Neural progenitor cell (in vitro differentiated cells): ENCODE data around the gene ITFG1. TPM values are rescaled to one million over a fixed set of nuclear protein-coding genes. Genes with fewer than 3 reads are reported as not detected.
"Not testable (repeated sequence)": the region's sequence is repeated elsewhere in the genome, so short reads cannot be mapped to it uniquely, and the experiment has no call there.

Source experiments
- DNase-seq: peaks from one replicate; pipeline ENCODE4 v3.0.0-alpha.2; 2016; ENCODE audit warnings: low spot score
- H2AFZ ChIP-seq: fragments of 200-600 bp; sonication (generic); replicated peaks from 2 replicates; pipeline ENCODE4 v1.6.1; 2016; ENCODE audit warnings: antibody characterized with exemption
- H3F3A ChIP-seq: fragments of 200-600 bp; sonication (generic); 2 replicates; pipeline ENCODE4 v1.6.1; 2016; ENCODE audit warnings: antibody characterized with exemption, low read depth
- H3K27ac ChIP-seq: fragments of 200-600 bp; sonication (generic); 2 replicates; pipeline ENCODE4 v1.5.1; 2016; ENCODE audit warnings: mild to moderate bottlenecking
- H3K27me3 ChIP-seq: fragments of 200-600 bp; sonication (generic); 2 replicates; pipeline ENCODE4 v1.6.1; 2016; ENCODE audit warnings: mild to moderate bottlenecking, moderate library complexity
- H3K36me3 ChIP-seq: fragments of 200-600 bp; sonication (generic); 2 replicates; pipeline ENCODE4 v1.5.1; 2016
- H3K4me1 ChIP-seq: fragments of 200-600 bp; sonication (generic); 2 replicates; pipeline ENCODE4 v1.6.1; 2016; ENCODE audit warnings: mixed run types
- H3K4me2 ChIP-seq: fragments of 200-600 bp; sonication (generic); 2 replicates; pipeline ENCODE4 v1.6.1; 2016
- H3K4me3 ChIP-seq: fragments of 200-600 bp; sonication (generic); 2 replicates; pipeline ENCODE4 v1.5.1; 2016
- H3K79me2 ChIP-seq: fragments of 200-600 bp; sonication (generic); 2 replicates; pipeline ENCODE4 v1.6.1; 2016; ENCODE audit warnings: low read depth
- H3K9ac ChIP-seq: fragments of 200-600 bp; sonication (generic); 2 replicates; pipeline ENCODE4 v1.6.1; 2016
- H3K9me3 ChIP-seq: fragments of 200-600 bp; sonication (generic); 2 replicates; pipeline ENCODE4 v1.5.1; 2016; ENCODE audit warnings: low read depth
- H4K20me1 ChIP-seq: fragments of 200-600 bp; sonication (generic); 2 replicates; pipeline ENCODE4 v1.6.1; 2016; ENCODE audit warnings: low read depth
- H3K27ac Mint-ChIP-seq: 3 replicates; pipeline ENCODE4 v1.8.0; 2021; ENCODE audit warnings: mixed read lengths
- H3K27me3 Mint-ChIP-seq: 2 replicates; pipeline ENCODE4 v1.8.0; 2022; ENCODE audit warnings: low read depth, mild to moderate bottlenecking, inconsistent platforms, moderate library complexity, mixed read lengths; ENCODE audit not compliant: insufficient read depth
- H3K36me3 Mint-ChIP-seq: 3 replicates; pipeline ENCODE4 v1.8.0; 2021; ENCODE audit warnings: mixed read lengths
- H3K4me1 Mint-ChIP-seq: 3 replicates; pipeline ENCODE4 v1.8.0; 2021; ENCODE audit warnings: mixed read lengths
- H3K4me3 Mint-ChIP-seq: 3 replicates; pipeline ENCODE4 v1.8.0; 2021; ENCODE audit warnings: mild to moderate bottlenecking, moderate library complexity, mixed read lengths
- H3K9me3 Mint-ChIP-seq: 3 replicates; pipeline ENCODE4 v1.8.0; 2020; ENCODE audit warnings: mixed read lengths
- EZH2 ChIP-seq: fragments of 200-600 bp; sonication (generic); IDR thresholded peaks from 2 replicates; pipeline ENCODE4 v1.6.1; 2017; ENCODE audit warnings: antibody characterized with exemption, mild to moderate bottlenecking, moderate library complexity
- EZH2phosphoT487 ChIP-seq: fragments of 200-600 bp; sonication (generic); IDR thresholded peaks from 2 replicates; pipeline ENCODE4 v1.6.1; 2017; ENCODE audit warnings: antibody characterized with exemption
- total RNA-seq: library from RNA; depleted of rRNA; stranded (reverse); fragments of >200 nt; gene quantifications from 2 replicates; pipeline ENCODE4 v1.2.3, GENCODE V29; 2015; ENCODE audit warnings: low replicate concordance
- TF ChIP-seq, protein P1 (sequence below): fragments of 200-600 bp; sonication (generic); IDR thresholded peaks from 2 replicates; pipeline ENCODE4 v1.5.1; 2017; ENCODE audit warnings: antibody characterized with exemption, mild to moderate bottlenecking

Gene ITFG1
- total RNA-seq, 1 donor from 2014 or later, result 61.8 TPM

DNA sequence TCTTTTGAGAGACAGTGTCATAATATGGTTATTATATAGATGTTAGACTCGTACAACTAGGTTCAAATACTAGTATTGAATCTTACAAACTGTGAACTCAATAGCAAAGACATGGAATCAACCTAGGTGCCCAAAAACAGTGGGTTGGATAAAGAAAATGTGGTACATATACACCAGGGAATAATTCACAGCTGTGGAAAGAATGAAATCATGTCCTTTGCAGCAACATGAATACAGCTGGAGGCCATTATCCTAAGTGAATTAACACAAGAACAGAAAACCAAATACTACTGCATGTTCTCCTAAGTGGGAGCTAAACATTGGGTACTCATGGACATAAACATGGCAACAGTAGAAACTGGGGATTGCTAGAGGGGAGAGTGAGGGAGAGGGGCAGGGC is 8.4 kb upstream of the ITFG1 start:
- TF ChIP-seq, protein P1, sequence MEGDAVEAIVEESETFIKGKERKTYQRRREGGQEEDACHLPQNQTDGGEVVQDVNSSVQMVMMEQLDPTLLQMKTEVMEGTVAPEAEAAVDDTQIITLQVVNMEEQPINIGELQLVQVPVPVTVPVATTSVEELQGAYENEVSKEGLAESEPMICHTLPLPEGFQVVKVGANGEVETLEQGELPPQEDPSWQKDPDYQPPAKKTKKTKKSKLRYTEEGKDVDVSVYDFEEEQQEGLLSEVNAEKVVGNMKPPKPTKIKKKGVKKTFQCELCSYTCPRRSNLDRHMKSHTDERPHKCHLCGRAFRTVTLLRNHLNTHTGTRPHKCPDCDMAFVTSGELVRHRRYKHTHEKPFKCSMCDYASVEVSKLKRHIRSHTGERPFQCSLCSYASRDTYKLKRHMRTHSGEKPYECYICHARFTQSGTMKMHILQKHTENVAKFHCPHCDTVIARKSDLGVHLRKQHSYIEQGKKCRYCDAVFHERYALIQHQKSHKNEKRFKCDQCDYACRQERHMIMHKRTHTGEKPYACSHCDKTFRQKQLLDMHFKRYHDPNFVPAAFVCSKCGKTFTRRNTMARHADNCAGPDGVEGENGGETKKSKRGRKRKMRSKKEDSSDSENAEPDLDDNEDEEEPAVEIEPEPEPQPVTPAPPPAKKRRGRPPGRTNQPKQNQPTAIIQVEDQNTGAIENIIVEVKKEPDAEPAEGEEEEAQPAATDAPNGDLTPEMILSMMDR, result no peak
- TF ChIP-seq EZH2 (no peak), EZH2phosphoT487 (no peak)
- H3K36me3 Mint-ChIP-seq, result no peaks in the 10 kb centered on the region

DNA sequence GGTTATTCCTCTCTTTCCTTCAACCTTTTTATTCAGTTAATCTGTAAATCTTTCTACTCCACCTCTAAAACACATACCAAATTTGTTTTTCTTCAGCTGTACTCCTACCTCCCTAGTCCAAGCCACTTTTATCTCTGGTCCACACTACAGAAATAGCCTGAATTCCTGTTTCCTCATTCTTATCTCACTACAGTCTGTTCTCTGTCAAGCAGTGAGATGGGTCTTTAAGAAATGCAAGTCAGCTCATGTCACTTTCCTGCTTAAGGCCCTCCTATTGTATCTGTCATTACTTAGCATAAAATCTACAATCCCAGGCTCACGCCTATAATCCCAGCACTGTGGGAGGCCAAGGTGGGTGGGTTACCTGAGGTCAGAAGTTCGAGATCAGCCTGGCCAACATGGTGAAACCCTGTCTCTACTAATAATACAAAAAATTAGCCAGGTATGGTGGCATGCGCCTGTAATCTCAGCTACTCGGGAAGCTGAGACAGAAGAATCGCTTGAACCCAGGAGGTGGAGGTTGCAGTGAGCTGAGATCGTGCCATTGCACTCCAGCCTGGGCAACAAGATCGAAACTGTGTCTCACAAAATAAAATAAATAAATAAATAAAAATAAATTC is 7.3 kb upstream of the ITFG1 start:
- not testable (repeated sequence) for H3K27me3 Mint-ChIP-seq, H3K36me3 ChIP-seq, H3K4me3 Mint-ChIP-seq, H3K9me3 ChIP-seq, H3K27ac Mint-ChIP-seq, H3K4me2 ChIP-seq, H3K9ac ChIP-seq, H3K27ac ChIP-seq, H3K4me1 Mint-ChIP-seq, H3F3A ChIP-seq, H3K9me3 Mint-ChIP-seq, H3K4me3 ChIP-seq, H3K27me3 ChIP-seq, H2AFZ ChIP-seq, DNase-seq, H3K36me3 Mint-ChIP-seq
- peaks cover 17% of the 10 kb centered on the region for H3K4me1 ChIP-seq
- peaks cover 61% of the 10 kb centered on the region for H3K79me2 ChIP-seq
- H4K20me1 ChIP-seq, result peaks cover 13% of the 10 kb centered on the region

More for the DNA sequence above, 8.4 kb upstream of the ITFG1 start:
- no peak for DNase-seq
- Histone ChIP-seq H2AFZ (no peak overlapping the region), H3K9ac (no peak overlapping the region), H3K27me3 (no peaks in the 10 kb centered on the region), H3K4me1 (peaks cover 7% of the 10 kb centered on the region), H3F3A (no peaks in the 10 kb centered on the region), H3K79me2 (peaks cover 59% of the 10 kb centered on the region), H3K27ac (no peak overlapping the region), H4K20me1 (peaks cover 12% of the 10 kb centered on the region), H3K4me2 (no peak overlapping the region), H3K4me3 (no peak overlapping the region), H3K36me3 (no peaks in the 10 kb centered on the region), H3K9me3 (no peaks in the 10 kb centered on the region)
- no peaks in the 10 kb centered on the region for H3K9me3 Mint-ChIP-seq
- H3K27ac Mint-ChIP-seq, result no peak overlapping the region
- H3K4me1 Mint-ChIP-seq, result no peaks in the 10 kb centered on the region
- no peak overlapping the region for H3K4me3 Mint-ChIP-seq
- H3K27me3 Mint-ChIP-seq, result no peaks in the 10 kb centered on the region

DNA sequence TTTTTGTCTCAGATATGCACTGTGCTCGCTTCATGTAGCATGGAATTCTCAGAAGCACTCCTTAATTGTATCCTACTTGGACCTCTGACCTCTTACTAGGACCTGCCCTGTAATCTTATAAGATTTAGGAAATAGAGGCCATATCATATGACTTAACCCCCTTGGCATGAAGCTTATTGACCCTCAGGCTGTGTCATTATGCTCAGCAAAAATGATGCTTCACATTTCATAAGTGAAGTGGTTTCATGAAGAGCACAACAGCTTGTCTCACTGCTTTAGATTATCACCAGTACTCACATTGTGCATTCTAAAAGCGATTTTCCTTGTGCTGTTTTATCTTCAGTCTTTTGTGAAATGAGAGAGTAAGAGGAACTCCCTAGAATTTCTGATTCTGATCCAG is 6.6 kb upstream of the ITFG1 start:
- Histone ChIP-seq H3K9ac (no peak overlapping the region), H3K27me3 (no peaks in the 10 kb centered on the region), H4K20me1 (peaks cover 13% of the 10 kb centered on the region), H2AFZ (no peak overlapping the region), H3K27ac (no peak overlapping the region), H3K36me3 (no peaks in the 10 kb centered on the region), H3K9me3 (no peaks in the 10 kb centered on the region), H3K79me2 (peaks cover 67% of the 10 kb centered on the region), H3K4me1 (peaks cover 21% of the 10 kb centered on the region), H3K4me2 (no peak overlapping the region), H3K4me3 (no peak overlapping the region), H3F3A (no peaks in the 10 kb centered on the region)
- H3K4me3 Mint-ChIP-seq, result no peak overlapping the region
- TF ChIP-seq, protein P1, result no peak
- TF ChIP-seq EZH2 (no peak), EZH2phosphoT487 (no peak)
- no peaks in the 10 kb centered on the region for H3K9me3 Mint-ChIP-seq
- DNase-seq, result no peak
- no peaks in the 10 kb centered on the region for H3K36me3 Mint-ChIP-seq
- H3K27me3 Mint-ChIP-seq, result no peaks in the 10 kb centered on the region
- no peak overlapping the region for H3K27ac Mint-ChIP-seq
- peaks cover 14% of the 10 kb centered on the region for H3K4me1 Mint-ChIP-seq

DNA sequence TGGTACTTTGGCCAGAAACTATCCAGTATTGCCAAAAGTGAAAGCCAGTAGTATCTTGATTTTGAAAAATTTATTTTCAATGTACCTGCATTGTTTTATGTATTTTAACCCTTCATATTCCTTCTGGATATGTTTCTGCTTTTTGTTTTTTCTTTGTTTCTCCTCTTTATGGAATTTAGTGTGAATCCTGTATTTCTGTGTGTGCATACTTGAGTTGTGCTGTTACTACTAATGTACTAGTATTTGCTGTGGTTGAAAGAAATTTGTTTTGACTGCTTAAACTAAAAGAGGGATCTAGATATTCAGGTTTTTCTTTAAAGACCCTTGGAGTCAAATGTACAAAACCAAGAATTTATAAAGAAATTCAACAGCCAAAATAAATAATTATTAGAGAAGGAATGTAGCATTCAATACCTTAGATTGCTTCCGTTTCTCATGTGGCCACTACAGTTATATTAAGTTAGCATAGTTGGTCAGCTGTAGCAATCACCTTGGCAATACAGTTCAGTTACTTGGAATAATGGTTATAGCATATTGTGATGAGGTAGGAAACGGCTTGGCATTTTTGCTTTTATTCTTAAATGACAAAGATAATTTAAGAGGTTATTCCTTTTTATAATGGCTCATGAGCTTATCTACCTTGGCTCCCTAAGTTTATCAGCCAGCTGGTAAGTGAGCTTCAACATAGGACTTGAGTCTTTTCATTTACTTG is 5.2 kb upstream of the ITFG1 start:
- Histone ChIP-seq H3K27me3 (no peaks in the 10 kb centered on the region), H3K27ac (no peak overlapping the region), H3K36me3 (no peaks in the 10 kb centered on the region), H2AFZ (no peak overlapping the region), H4K20me1 (peaks cover 16% of the 10 kb centered on the region), H3F3A (peaks cover 11% of the 10 kb centered on the region), H3K4me3 (no peak overlapping the region), H3K79me2 (peaks cover 63% of the 10 kb centered on the region), H3K4me2 (no peak overlapping the region), H3K9me3 (no peaks in the 10 kb centered on the region), H3K9ac (no peak overlapping the region), H3K4me1 (peaks cover 25% of the 10 kb centered on the region)
- Mint-ChIP-seq H3K9me3 (no peaks in the 10 kb centered on the region), H3K36me3 (no peaks in the 10 kb centered on the region), H3K27me3 (no peaks in the 10 kb centered on the region), H3K4me3 (no peak overlapping the region), H3K4me1 (peaks cover 20% of the 10 kb centered on the region), H3K27ac (no peak overlapping the region)
- no peak for DNase-seq
- TF ChIP-seq, protein P1, result no peak
- TF ChIP-seq EZH2, result no peak
- TF ChIP-seq EZH2phosphoT487, result no peak
